Stimulated activated naive CD8-positive, alpha-beta T cell treated with anti-CD3 and anti-CD28 coated beads, Interleukin-15, Interleukin-2, amounts not matched to agents 100 U/mL and 50 U/mL, for 24 hours (primary cell): ENCODE results near the gene ADCY1.
"Not testable (repeated sequence)": the region's sequence is repeated elsewhere in the genome, so short reads cannot be mapped to it uniquely, and the experiment has no call there.

Experiments used
- ATAC-seq: fragments of 150-1000 bp; cut with Tn5 transposase; one replicate; pipeline ENCODE4 v1.10.0; 2021
- DNase-seq: peaks from one replicate; pipeline ENCODE4 v3.0.0; 2021

ADCY1 gene

GRCh38 chr7:45712872-45713668 lies 138.9 kb downstream of the ADCY1 start:
- DNase-seq (no peak), ATAC-seq (no peak)

GRCh38 chr7:45713669-45714520 lies 139.7 kb downstream of the ADCY1 start:
- ATAC-seq = no peak
- no peak for DNase-seq

GRCh38 chr7:45714521-45714820 lies 140.3 kb downstream of the ADCY1 start:
- DNase-seq (no peak), ATAC-seq (no peak)

- DNase-seq = no peak
- no peak for ATAC-seq
These were observed 141.5 kb downstream of the ADCY1 start for GRCh38 chr7:45715471-45716352.

- DNase-seq (no peak), ATAC-seq (no peak)
These were observed 142.4 kb downstream of the ADCY1 start for GRCh38 chr7:45716380-45717203.

GRCh38 chr7:45717537-45718235 lies 143.5 kb downstream of the ADCY1 start:
- ATAC-seq = no peak
- no peak for DNase-seq

- ATAC-seq (no peak), DNase-seq (no peak)
These were observed 144.5 kb downstream of the ADCY1 start for GRCh38 chr7:45718464-45719330.

- no peak for ATAC-seq
- DNase-seq = no peak
These were observed 146.8 kb downstream of the ADCY1 start for GRCh38 chr7:45720989-45721388.

GRCh38 chr7:45721686-45722598 lies 147.8 kb downstream of the ADCY1 start:
- ATAC-seq (no peak), DNase-seq (no peak)

- ATAC-seq, DNase-seq: not testable (repeated sequence)
These were observed 151.1 kb downstream of the ADCY1 start for GRCh38 chr7:45725231-45725630.

GRCh38 chr7:45726883-45727282 lies 152.7 kb downstream of the ADCY1 start:
- DNase-seq (no peak), ATAC-seq (no peak)

GRCh38 chr7:45731692-45732443 lies 157.7 kb downstream of the ADCY1 start:
- not testable (repeated sequence) for ATAC-seq, DNase-seq

- not testable (repeated sequence) for DNase-seq
These were observed 164.8 kb downstream of the ADCY1 start for GRCh38 chr7:45738920-45739319.

GRCh38 chr7:45740573-45740972 lies 166.4 kb downstream of the ADCY1 start:
- not testable (repeated sequence) for ATAC-seq, DNase-seq

More at GRCh38 chr7:45738920-45739319, 164.8 kb downstream of the ADCY1 start:
- ATAC-seq = not testable (repeated sequence)

GRCh38 chr7:45748976-45749375 lies 174.8 kb downstream of the ADCY1 start:
- not testable (repeated sequence) for DNase-seq

GRCh38 chr7:45751352-45751751 lies 177.2 kb downstream of the ADCY1 start:
- not testable (repeated sequence) for ATAC-seq, DNase-seq

More at GRCh38 chr7:45748976-45749375, 174.8 kb downstream of the ADCY1 start:
- not testable (repeated sequence) for ATAC-seq

- ATAC-seq, DNase-seq: not testable (repeated sequence)
These were observed 182.2 kb downstream of the ADCY1 start for GRCh38 chr7:45756333-45756732.

- DNase-seq, ATAC-seq: not testable (repeated sequence)
These were observed 182.6 kb downstream of the ADCY1 start for GRCh38 chr7:45756757-45757156.
